Duodenal mucosa (tissue), 2 donors: ENCODE results near the gene APLP2.

Experiments
- H3K27ac ChIP-seq: one replicate; pipeline ENCODE4 v1.7.0; 2013; ENCODE audit warnings: low read depth, low read length
- H3K27me3 ChIP-seq, 2 donors: one replicate each; pipeline ENCODE4 v1.7.0; 2013; ENCODE audit warnings: low read length in 2 of 2, control low read depth in 1 of 2; ENCODE audit not compliant: insufficient read depth in 2 of 2, control insufficient read depth in 1 of 2
- H3K36me3 ChIP-seq, 2 donors: one replicate each; pipeline ENCODE4 v1.7.0; 2013; ENCODE audit warnings: low read length in 2 of 2, control low read depth in 1 of 2; ENCODE audit not compliant: insufficient read depth in 2 of 2, control insufficient read depth in 1 of 2
- H3K4me1 ChIP-seq, 2 donors: one replicate each; pipeline ENCODE4 v1.7.0; 2013; ENCODE audit warnings: low read length in 2 of 2, control low read depth in 1 of 2; ENCODE audit not compliant: insufficient read depth in 2 of 2, control insufficient read depth in 1 of 2
- H3K4me3 ChIP-seq, 2 donors: one replicate each; pipeline ENCODE4 v1.7.0; 2013; ENCODE audit warnings: low read length in 2 of 2, low read depth in 1 of 2
- H3K9ac ChIP-seq, 2 donors: one replicate each; pipeline ENCODE4 v1.7.0; 2013; ENCODE audit warnings: low read length in 2 of 2, low read depth in 1 of 2
- H3K9me3 ChIP-seq, 2 donors: one replicate each; pipeline ENCODE4 v1.7.0; 2013; ENCODE audit warnings: low read length in 2 of 2, control low read depth in 1 of 2; ENCODE audit not compliant: control insufficient read depth in 1 of 2

Gene APLP2

GRCh38 chr11:130136107-130136506 lies 66.4 kb downstream of the APLP2 start:
- H3K27me3 ChIP-seq = no peaks in the 10 kb centered on the region
- H3K36me3 ChIP-seq = peaks cover 42 to 73% of the 10 kb centered on the region in 2 donors
- no peak overlapping the region for H3K27ac ChIP-seq
- no peak overlapping the region for H3K4me3 ChIP-seq
- H3K4me1 ChIP-seq = peaks cover 0 to 5% of the 10 kb centered on the region in 2 donors
- no peaks in the 10 kb centered on the region for H3K9me3 ChIP-seq
- H3K9ac ChIP-seq = no peak overlapping the region

- peaks cover 1 to 5% of the 10 kb centered on the region in 2 donors for H3K4me1 ChIP-seq
- no peak overlapping the region for H3K9ac ChIP-seq
- no peak overlapping the region for H3K27ac ChIP-seq
- no peak overlapping the region for H3K4me3 ChIP-seq
- H3K9me3 ChIP-seq = no peaks in the 10 kb centered on the region
- no peaks in the 10 kb centered on the region for H3K27me3 ChIP-seq
- peaks cover 49 to 78% of the 10 kb centered on the region in 2 donors for H3K36me3 ChIP-seq
These were observed 68.3 kb downstream of the APLP2 start for GRCh38 chr11:130137999-130138398.

- no peak overlapping the region for H3K4me3 ChIP-seq
- H3K4me1 ChIP-seq = peaks cover 8 to 13% of the 10 kb centered on the region in 2 donors
- no peaks in the 10 kb centered on the region for H3K27me3 ChIP-seq
- no peak overlapping the region for H3K9ac ChIP-seq
- H3K27ac ChIP-seq = no peak overlapping the region
- peaks cover 43 to 70% of the 10 kb centered on the region in 2 donors for H3K36me3 ChIP-seq
- H3K9me3 ChIP-seq = no peaks in the 10 kb centered on the region
These were observed 69.7 kb downstream of the APLP2 start for GRCh38 chr11:130139401-130139800.

GRCh38 chr11:130141561-130142341 lies 72.1 kb downstream of the APLP2 start:
- H3K9me3 ChIP-seq = no peaks in the 10 kb centered on the region
- no peaks in the 10 kb centered on the region for H3K27me3 ChIP-seq
- H3K27ac ChIP-seq = no peak overlapping the region
- H3K9ac ChIP-seq = no peak overlapping the region
- peaks cover 31 to 54% of the 10 kb centered on the region in 2 donors for H3K36me3 ChIP-seq
- H3K4me3 ChIP-seq = no peak overlapping the region
- H3K4me1 ChIP-seq = peaks cover 32 to 36% of the 10 kb centered on the region in 2 donors

- H3K27ac ChIP-seq = peak overlapping the region; percentile 73
- H3K27me3 ChIP-seq = no peaks in the 10 kb centered on the region
- peak overlapping the region in 1 of 2 donors; percentile 19 for H3K4me3 ChIP-seq
- H3K9ac ChIP-seq = peak overlapping the region in 1 of 2 donors; percentile 15
- H3K9me3 ChIP-seq = no peaks in the 10 kb centered on the region
- peaks cover 21 to 38% of the 10 kb centered on the region in 2 donors for H3K36me3 ChIP-seq
- H3K4me1 ChIP-seq = peaks cover 48 to 55% of the 10 kb centered on the region in 2 donors
These were observed 74.4 kb downstream of the APLP2 start for GRCh38 chr11:130144141-130144540.

GRCh38 chr11:130144861-130145281 lies 75.2 kb downstream of the APLP2 start:
- Histone ChIP-seq H3K9ac (peak overlapping the region in 1 of 2 donors; percentile 37), H3K27me3 (no peaks in the 10 kb centered on the region), H3K4me1 (peaks cover 49 to 62% of the 10 kb centered on the region in 2 donors), H3K4me3 (no peak overlapping the region), H3K27ac (peak overlapping the region; percentile 73), H3K36me3 (peaks cover 16 to 31% of the 10 kb centered on the region in 2 donors), H3K9me3 (no peaks in the 10 kb centered on the region)

GRCh38 chr11:130145311-130145812 lies 75.7 kb downstream of the APLP2 start:
- H3K9ac ChIP-seq = peak overlapping the region; percentile 34 to 37
- H3K27ac ChIP-seq = peak overlapping the region; percentile 73
- peaks cover 14 to 26% of the 10 kb centered on the region in 2 donors for H3K36me3 ChIP-seq
- H3K9me3 ChIP-seq = no peaks in the 10 kb centered on the region
- H3K4me1 ChIP-seq = peaks cover 54 to 67% of the 10 kb centered on the region in 2 donors
- no peaks in the 10 kb centered on the region for H3K27me3 ChIP-seq
- H3K4me3 ChIP-seq = no peak overlapping the region

GRCh38 chr11:130145975-130146776 lies 76.5 kb downstream of the APLP2 start:
- peak overlapping the region; percentile 45 to 47 for H3K9ac ChIP-seq
- no peaks in the 10 kb centered on the region for H3K9me3 ChIP-seq
- peaks cover 59 to 72% of the 10 kb centered on the region in 2 donors for H3K4me1 ChIP-seq
- H3K27ac ChIP-seq = peak overlapping the region; percentile 73
- peaks cover 13 to 22% of the 10 kb centered on the region in 2 donors for H3K36me3 ChIP-seq
- H3K4me3 ChIP-seq = peak overlapping the region in 1 of 2 donors; percentile 13
- H3K27me3 ChIP-seq = no peaks in the 10 kb centered on the region

GRCh38 chr11:130146796-130147195 lies 77.1 kb downstream of the APLP2 start:
- Histone ChIP-seq H3K9ac (peak overlapping the region in 1 of 2 donors; percentile 47), H3K27ac (peak overlapping the region; percentile 59), H3K36me3 (peaks cover 8 to 16% of the 10 kb centered on the region in 2 donors), H3K4me3 (peak overlapping the region in 1 of 2 donors; percentile 13), H3K27me3 (no peaks in the 10 kb centered on the region), H3K4me1 (peaks cover 59 to 72% of the 10 kb centered on the region in 2 donors), H3K9me3 (no peaks in the 10 kb centered on the region)
